ENCODE data around the gene TRAPPC12. TPM values are rescaled to one million over a fixed set of nuclear protein-coding genes. Genes with fewer than 3 reads are reported as not detected.

TRAPPC12 gene
- total RNA-seq, 1 experiment from 2014 or later = 34.8 TPM

DNA sequence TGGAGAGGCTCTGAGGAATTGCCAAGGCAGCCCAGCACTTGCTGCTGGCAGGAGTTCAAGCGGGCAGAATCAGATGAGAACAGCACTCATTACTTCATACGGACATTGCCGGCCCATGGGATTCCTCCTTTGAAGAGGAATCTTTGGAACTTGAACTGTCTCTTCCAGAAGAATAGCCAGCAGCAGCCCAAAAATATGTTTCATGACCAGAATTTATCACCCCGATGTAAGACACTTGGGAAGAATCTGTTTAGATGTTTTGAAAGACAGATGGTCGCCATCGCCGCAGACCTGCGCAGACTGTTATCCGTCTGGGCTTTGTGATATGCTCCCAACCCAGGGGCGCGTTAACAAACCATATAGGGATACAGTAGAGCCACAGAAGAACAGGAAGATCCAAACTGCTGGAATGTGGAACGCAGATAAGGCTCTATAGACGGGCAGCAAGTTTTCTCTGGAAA, 143.5 kb downstream of the TRAPPC12 start:
- DNase-seq (ENCODE audit: low read depth, low spot score) = no peak
- in situ Hi-C loops (cut with HindIII; ENCODE audit: low pct_unique_long_range_greater_than_20kb, low sequenced_read_pairs) = no loop called here

DNA sequence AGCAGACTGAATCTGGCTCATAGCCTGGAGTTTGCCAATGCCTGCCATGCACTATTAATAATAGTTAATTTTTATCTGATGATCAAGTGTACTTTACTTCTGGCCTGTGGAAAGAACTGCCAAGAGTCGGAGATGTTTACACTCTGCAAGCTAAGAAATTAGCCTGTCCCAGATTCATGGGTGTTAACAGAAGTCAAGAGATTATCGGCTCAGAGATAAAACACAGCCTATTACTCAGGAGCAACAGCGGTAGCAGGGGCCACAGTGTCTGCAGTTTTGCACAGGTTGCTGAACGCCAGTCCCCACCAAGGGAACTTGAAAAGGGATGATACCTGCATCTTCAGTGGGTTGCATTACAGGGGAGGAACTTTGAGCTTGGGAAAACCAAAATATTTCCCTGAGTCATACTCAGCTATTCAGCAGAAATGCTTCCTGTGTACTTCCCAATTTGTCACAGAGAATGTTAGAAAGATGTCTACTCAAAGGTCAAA, 144.1 kb downstream of the TRAPPC12 start:
- DNase-seq (ENCODE audit: low read depth, low spot score) = no peak
- in situ Hi-C loops (cut with HindIII; ENCODE audit: low pct_unique_long_range_greater_than_20kb, low sequenced_read_pairs) = no loop called here

DNA sequence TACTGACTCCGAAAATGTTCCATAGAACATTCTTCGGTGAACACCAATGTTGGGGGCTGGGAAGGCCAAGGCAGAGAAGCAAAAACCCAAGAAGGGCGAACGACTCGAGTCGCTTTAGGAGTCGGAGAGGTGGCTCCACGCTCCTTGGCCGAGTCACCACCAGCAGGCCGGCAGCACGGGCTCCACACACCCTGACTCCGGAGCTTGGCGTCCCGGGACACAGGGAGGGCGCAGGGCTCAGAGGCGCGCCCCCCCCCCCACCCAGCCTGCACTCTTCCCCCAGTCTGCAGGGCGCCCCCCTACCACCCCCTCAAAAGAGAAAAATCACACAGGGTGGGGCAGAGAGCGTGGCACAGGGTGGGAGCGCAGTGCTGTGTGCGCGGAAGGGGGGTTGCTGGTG, 147.4 kb downstream of the TRAPPC12 start:
- no peak for DNase-seq (ENCODE audit: low read depth, low spot score)
- in situ Hi-C loops (cut with HindIII; ENCODE audit: low pct_unique_long_range_greater_than_20kb, low sequenced_read_pairs) = no loop called here

DNA sequence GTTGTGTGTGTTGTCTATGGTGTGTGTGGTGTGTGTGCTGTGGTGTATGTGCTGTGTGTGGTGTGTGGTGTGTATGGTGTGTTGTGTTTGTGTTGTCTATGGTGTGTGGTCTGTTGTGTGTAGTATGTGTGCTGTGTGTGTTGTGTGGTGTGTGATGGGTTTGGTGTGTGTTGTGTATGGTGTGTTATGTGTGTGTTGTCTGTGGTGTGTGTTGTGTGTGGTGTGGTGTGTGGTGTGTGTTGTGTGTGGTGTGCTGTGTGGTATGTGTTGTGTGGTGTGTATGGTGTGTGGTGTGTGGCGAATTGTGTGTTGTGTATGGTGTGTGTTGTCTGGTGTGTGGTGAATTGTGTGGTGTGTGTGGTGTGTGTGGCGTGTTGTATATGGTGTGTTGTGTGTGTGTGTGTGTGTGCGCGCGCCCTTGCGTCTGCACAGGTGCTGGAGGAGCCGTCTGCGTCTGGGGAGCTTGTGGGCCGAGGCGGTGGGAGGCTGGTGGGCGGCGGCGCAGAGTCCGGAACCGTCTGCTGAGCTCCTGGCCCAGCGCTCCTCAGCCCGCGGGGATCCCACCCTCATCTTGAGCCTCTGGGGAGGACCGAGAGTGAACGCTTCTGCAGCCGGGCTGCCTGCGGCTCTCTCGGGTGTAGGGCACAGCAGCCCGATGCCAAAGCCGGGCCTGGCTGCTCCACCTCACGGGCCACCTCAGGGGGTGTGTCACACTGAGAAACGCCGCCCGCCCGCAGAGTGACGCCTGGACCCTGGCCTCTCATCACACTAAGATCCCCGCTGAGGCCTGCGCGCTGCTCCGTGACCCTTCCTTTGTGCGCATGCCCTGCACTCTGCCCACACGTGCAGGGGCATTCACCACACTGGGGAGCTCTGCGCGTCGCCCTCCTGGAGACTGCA, 148.6 kb downstream of the TRAPPC12 start:
- DNase-seq (ENCODE audit: low read depth, low spot score) = no peak
- in situ Hi-C loops (cut with HindIII; ENCODE audit: low pct_unique_long_range_greater_than_20kb, low sequenced_read_pairs) = no loop called here

Other genes with a start within 250 kb of the TRAPPC12 start
- 68.2 and 73.1 TPM in 2 replicates for gene EIPR1, start 1.9 kb upstream of the TRAPPC12 start, total RNA-seq (2014; rRNA removed; shearing (Covaris generic))
- 63.4 and 68.1 TPM in 2 replicates for gene ADI1, start 139.8 kb downstream of the TRAPPC12 start, total RNA-seq (2014; rRNA removed; shearing (Covaris generic))
- 45.2 and 47.9 TPM in 2 replicates for gene RNASEH1, start 178.6 kb downstream of the TRAPPC12 start, total RNA-seq (2014; rRNA removed; shearing (Covaris generic))
- 4,223 and 4,897 TPM in 2 replicates for gene RPS7, start 195.6 kb downstream of the TRAPPC12 start, total RNA-seq (2014; rRNA removed; shearing (Covaris generic))
- gene COLEC11, start 215.4 kb downstream of the TRAPPC12 start, total RNA-seq (2014; rRNA removed; shearing (Covaris generic)) = not detected in 2 replicates